Left lobe of liver (tissue), 2 donors: ENCODE measurements around the gene PAX9. TPM values are rescaled to one million over a fixed set of nuclear protein-coding genes. Genes with fewer than 3 reads are reported as not detected.

Source experiments
- ATAC-seq: fragments of 200-7000 bp; cut with Tn5 transposase; one replicate; pipeline ENCODE4 v1.9.1; 2020; ENCODE audit warnings: mild to moderate bottlenecking, moderate library complexity
- DNase-seq: peaks from one replicate; pipeline ENCODE4 v3.0.0-alpha.2; 2020; ENCODE audit warnings: low spot score
- total RNA-seq: library from RNA; stranded (reverse); gene quantifications from one replicate; pipeline ENCODE4 v1.2.1, GENCODE V29; 2021
- donor health status: DM: no; HTN: no; CAD: no; lungs with moderate emphysema.
- donor health status: DM: no; HTN: yes; CAD: no.

The PAX9 gene
- total RNA-seq, 1 donor from 2014 or later = not detected

DNA sequence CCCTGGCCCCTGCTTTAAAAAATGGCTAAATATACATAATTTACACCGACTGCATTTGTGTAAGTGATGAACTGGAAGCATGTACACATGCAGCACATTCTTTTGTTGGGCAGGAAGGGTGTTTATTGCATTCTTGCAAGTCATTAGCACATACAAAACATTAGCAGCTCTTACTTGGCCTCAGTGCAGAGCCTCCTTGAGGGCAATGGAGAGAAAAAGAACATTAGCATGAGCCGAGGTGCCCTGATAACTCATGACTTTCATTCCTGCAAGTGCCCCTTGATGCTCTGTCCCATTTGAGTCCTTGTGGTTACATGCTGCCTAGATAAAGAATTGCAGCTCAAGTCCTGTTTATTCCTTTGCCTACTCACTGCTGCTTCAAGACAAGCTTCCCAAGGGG is 61.9 kb downstream of the PAX9 start:
- DNase-seq (no peak), ATAC-seq (no peak)

DNA sequence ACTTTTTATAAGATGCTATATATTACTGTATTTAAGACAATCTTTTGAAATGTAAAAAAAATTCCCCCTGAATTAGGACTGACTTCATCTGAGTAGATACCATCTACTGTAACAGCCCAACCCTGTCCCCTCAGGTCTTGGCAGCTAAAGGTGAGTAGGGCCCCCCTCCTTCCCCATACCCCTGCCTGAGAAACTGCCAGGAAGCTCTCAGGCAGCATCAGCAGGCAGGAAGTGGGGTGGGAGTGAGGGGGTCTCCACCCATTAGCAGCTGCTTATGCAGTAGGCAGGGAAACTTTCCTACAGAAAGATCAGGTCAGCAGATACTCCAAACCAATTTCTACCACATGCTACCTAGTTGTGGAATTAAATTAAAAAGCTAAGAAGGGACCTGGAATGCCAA is 62.5 kb downstream of the PAX9 start:
- no peak for DNase-seq
- ATAC-seq = no peak

DNA sequence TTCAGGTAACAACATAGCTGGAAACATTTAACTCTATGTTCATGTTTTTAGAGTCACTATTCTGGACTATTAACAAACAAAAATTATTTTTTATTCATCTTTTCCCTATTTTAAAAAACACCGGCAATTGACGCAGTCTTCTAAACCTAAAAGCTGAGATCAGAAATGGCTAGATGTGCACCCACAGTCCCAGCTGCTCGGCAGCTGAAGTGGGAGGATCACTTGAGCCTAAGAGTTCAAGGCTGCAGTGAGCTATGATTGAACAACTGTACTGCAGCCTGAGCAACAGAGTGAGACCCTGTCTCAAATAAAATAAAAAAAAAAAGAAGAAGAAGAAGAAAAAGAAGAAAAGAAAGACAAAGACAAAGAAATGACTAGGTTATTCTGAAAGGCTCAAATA is 64.5 kb downstream of the PAX9 start:
- no peak for ATAC-seq
- DNase-seq = no peak

Other genes with a start within 250 kb of the PAX9 start
- 0.10 TPM for gene NKX2-1, start 141.6 kb upstream of the PAX9 start, total RNA-seq
- not detected for gene NKX2-8, start 79.2 kb upstream of the PAX9 start, total RNA-seq